A673 (cell line): ENCODE measurements around the gene TRPV5. TPM values are rescaled to one million over a fixed set of nuclear protein-coding genes. Genes with fewer than 3 reads are reported as not detected.

Source experiments
- BruUV-seq: library from RNA; stranded (reverse); fragments of 400-500 nt; replicated peaks from 2 replicates; lab custom pipeline; 2021; lab: Mats Ljungman, UMichigan
- CTCF ChIA-PET: fragments of 300-600 bp; sonication (Branson Sonifier 250); formaldehyde crosslinking; loops from one replicate; lab custom pipeline; 2022; ENCODE audit warnings: antibody characterized with exemption; lab: Charles Lee
- POLR2A ChIA-PET: fragments of 300-600 bp; sonication (Branson Sonifier 250); formaldehyde crosslinking; loops from one replicate; lab custom pipeline; 2022; ENCODE audit warnings: antibody characterized with exemption; ENCODE audit not compliant: low non-redundant PET; lab: Charles Lee
- DNase-seq: peaks from one replicate; pipeline ENCODE4 v3.0.0-alpha.2; 2015; ENCODE audit warnings: low spot score
- H3K27ac ChIP-seq: fragments of 200-600 bp; sonication (generic); 2 replicates; pipeline ENCODE4 v1.5.1; 2016; ENCODE audit warnings: mixed run types, low read depth, mild to moderate bottlenecking, mixed read lengths, antibody characterized with exemption, low read length; ENCODE audit not compliant: poor library complexity, severe bottlenecking
- H3K27me3 ChIP-seq: fragments of 200-600 bp; sonication (generic); replicated peaks from 2 replicates; pipeline ENCODE4 v1.6.1; 2017; ENCODE audit warnings: mixed run types, low read depth, mild to moderate bottlenecking, mixed read lengths, antibody characterized with exemption, low read length; ENCODE audit not compliant: insufficient read depth, poor library complexity
- H3K36me3 ChIP-seq: fragments of 200-600 bp; sonication (generic); 2 replicates; pipeline ENCODE4 v1.6.1; 2016; ENCODE audit warnings: mixed run types, mild to moderate bottlenecking, mixed read lengths, antibody characterized with exemption, low read length; ENCODE audit not compliant: insufficient read depth, poor library complexity, severe bottlenecking
- H3K4me1 ChIP-seq: fragments of 200-600 bp; sonication (generic); 2 replicates; pipeline ENCODE4 v1.6.1; 2017; ENCODE audit warnings: mixed run types, mild to moderate bottlenecking, mixed read lengths, antibody characterized with exemption, low read length; ENCODE audit not compliant: insufficient read depth, poor library complexity, severe bottlenecking
- H3K4me3 ChIP-seq: fragments of 200-600 bp; sonication (generic); 2 replicates; pipeline ENCODE4 v1.5.1; 2016; ENCODE audit warnings: low read depth, mixed run types, mild to moderate bottlenecking, mixed read lengths, low read length; ENCODE audit not compliant: poor library complexity, severe bottlenecking
- H3K9me3 ChIP-seq: fragments of 200-600 bp; sonication (generic); 2 replicates; pipeline ENCODE4 v1.6.1; 2016; ENCODE audit warnings: mixed run types, low read depth, mild to moderate bottlenecking, mixed read lengths, antibody characterized with exemption, low read length; ENCODE audit not compliant: poor library complexity, severe bottlenecking
- EZH2 ChIP-seq: fragments of 200-600 bp; sonication (generic); IDR thresholded peaks from 2 replicates; pipeline ENCODE4 v1.6.1; 2017; ENCODE audit warnings: borderline replicate concordance, low read depth, mild to moderate bottlenecking, mixed read lengths, antibody characterized with exemption, low read length; ENCODE audit not compliant: poor library complexity, severe bottlenecking
- intact Hi-C: fragments of 100-400 bp; cut with micrococcal nuclease; formaldehyde crosslinking; loops from one replicate; pipeline ENCODE4 v1.10.0; 2022; ENCODE audit not compliant: unreplicated experiment
- total RNA-seq: library from RNA; stranded (reverse); gene quantifications from 2 replicates; pipeline ENCODE4 v1.2.3, GENCODE V29; 2021
- TF ChIP-seq, protein P1 (sequence below): fragments of 300-800, 200-600 bp; sonication (generic); conservative IDR thresholded peaks from 2 replicates; pipeline ENCODE4 v1.5.1; 2017; ENCODE audit warnings: low read depth, mild to moderate bottlenecking, antibody characterized with exemption, low read length, moderate library complexity, mixed read lengths

Gene TRPV5
- total RNA-seq, 1 experiment from 2014 or later = not detected

DNA sequence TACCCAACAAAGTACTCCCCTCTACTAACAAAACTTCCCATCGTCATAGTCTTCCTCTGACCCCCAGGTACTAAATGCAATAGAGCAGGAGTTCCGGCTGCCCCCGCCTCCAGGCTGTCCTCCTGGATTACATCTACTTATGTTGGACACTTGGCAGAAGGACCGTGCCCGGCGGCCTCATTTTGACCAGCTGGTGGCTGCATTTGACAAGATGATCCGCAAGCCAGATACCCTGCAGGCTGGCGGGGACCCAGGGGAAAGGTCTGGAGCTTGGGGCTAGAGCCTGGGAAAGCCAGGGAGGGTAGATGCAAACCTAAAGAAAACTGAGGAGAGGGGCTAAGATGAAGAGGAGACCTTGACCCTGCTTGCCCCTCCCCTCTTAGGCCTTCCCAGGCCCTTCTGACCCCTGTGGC is 63.4 kb downstream of the TRPV5 start:
- no peaks in the 10 kb centered on the region for H3K27me3 ChIP-seq
- ChIA-PET CTCF (no interaction called here), POLR2A (no interaction called here)
- intact Hi-C loops = loop anchor here (5.0 kb wide), 1 partner anchor 52 kb away; no protein-coding TSS in a partner anchor
- no peaks in the 10 kb centered on the region for H3K4me1 ChIP-seq
- H3K36me3 ChIP-seq = no peaks in the 10 kb centered on the region
- no peak overlapping the region for H3K4me3 ChIP-seq
- H3K9me3 ChIP-seq = no peaks in the 10 kb centered on the region
- TF ChIP-seq EZH2 = no peak
- TF ChIP-seq, protein P1, sequence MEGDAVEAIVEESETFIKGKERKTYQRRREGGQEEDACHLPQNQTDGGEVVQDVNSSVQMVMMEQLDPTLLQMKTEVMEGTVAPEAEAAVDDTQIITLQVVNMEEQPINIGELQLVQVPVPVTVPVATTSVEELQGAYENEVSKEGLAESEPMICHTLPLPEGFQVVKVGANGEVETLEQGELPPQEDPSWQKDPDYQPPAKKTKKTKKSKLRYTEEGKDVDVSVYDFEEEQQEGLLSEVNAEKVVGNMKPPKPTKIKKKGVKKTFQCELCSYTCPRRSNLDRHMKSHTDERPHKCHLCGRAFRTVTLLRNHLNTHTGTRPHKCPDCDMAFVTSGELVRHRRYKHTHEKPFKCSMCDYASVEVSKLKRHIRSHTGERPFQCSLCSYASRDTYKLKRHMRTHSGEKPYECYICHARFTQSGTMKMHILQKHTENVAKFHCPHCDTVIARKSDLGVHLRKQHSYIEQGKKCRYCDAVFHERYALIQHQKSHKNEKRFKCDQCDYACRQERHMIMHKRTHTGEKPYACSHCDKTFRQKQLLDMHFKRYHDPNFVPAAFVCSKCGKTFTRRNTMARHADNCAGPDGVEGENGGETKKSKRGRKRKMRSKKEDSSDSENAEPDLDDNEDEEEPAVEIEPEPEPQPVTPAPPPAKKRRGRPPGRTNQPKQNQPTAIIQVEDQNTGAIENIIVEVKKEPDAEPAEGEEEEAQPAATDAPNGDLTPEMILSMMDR = no peak
- no peak overlapping the region for H3K27ac ChIP-seq
- no peak for DNase-seq
- BruUV-seq = no TSS peak

DNA sequence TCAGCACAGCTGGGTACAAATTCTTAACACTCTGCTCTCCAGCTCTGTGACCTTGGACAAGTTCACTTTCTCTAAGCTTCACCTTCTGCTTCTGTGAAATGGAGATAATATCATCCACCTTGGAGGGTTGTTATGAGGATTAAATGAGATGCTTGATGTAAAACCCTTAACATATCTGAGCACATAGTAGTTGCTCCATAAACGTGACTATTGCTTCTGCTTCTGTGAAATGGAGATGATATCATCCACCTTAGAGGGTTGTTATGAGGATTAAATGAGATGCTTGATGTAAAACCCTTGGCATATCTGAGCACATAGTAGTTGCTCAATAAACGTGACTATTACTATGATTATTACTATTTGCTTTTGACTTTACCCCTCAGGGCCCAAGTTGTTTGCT is 64.1 kb downstream of the TRPV5 start:
- H3K4me3 ChIP-seq = no peak overlapping the region
- BruUV-seq = no TSS peak

DNA sequence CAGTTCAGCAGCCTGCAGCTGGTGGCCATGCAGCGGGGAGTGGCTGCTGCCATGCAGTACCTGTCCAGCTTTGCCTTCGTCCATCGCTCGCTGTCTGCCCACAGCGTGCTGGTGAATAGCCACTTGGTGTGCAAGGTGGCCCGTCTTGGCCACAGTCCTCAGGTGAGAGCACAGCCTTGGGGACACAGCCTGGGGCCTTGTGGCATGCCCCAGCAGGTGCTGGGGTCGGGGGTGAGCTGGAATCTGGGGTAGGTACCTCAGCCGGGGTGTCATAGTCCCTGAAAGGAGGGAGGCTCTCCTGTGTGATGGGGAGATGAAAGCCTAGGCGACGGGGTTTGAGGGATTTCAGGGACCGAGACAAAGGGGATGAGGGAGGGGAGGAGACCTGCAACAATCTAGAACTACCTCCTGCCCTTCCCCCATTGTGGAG is 64.5 kb downstream of the TRPV5 start:
- intact Hi-C loops = no loop called here
- Histone ChIP-seq H3K36me3 (no peaks in the 10 kb centered on the region), H3K27ac (no peak overlapping the region), H3K9me3 (no peaks in the 10 kb centered on the region), H3K4me1 (no peaks in the 10 kb centered on the region), H3K27me3 (no peaks in the 10 kb centered on the region), H3K4me3 (no peak overlapping the region)
- POLR2A ChIA-PET = no interaction called here
- no peak for DNase-seq
- TF ChIP-seq EZH2 = no peak
- TF ChIP-seq, protein P1 = no peak
- CTCF ChIA-PET = no interaction called here
- BruUV-seq = no TSS peak

More for the DNA sequence above, 64.1 kb downstream of the TRPV5 start:
- intact Hi-C loops = no loop called here
- Histone ChIP-seq H3K9me3 (no peaks in the 10 kb centered on the region), H3K36me3 (no peaks in the 10 kb centered on the region), H3K27me3 (no peaks in the 10 kb centered on the region), H3K4me1 (no peaks in the 10 kb centered on the region), H3K27ac (no peak overlapping the region)
- TF ChIP-seq, protein P1 = no peak
- no peak for TF ChIP-seq EZH2
- ChIA-PET POLR2A (no interaction called here), CTCF (no interaction called here)
- DNase-seq = no peak
